Measurements from ENCODE around the gene ABHD5.

GRCh38 chr3:43765521-43765971, 74.8 kb downstream of the ABHD5 start:
- no peak for TF ChIP-seq CREB1 (IDR thresholded peaks at IDR 0.05; ENCODE audit: low read depth)
- TF ChIP-seq SRF (IDR thresholded peaks at IDR 0.05; ENCODE audit: low read depth in 2 of 2, low read length in 2 of 2), result no peak
- no peak for TF ChIP-seq TARDBP (IDR thresholded peaks at IDR 0.05; ENCODE audit: borderline replicate concordance)
- no peak for TF ChIP-seq ZNF274 (IDR thresholded peaks at IDR 0.05; ENCODE audit: insufficient read depth, insufficient read length)
- TF ChIP-seq, protein P1, sequence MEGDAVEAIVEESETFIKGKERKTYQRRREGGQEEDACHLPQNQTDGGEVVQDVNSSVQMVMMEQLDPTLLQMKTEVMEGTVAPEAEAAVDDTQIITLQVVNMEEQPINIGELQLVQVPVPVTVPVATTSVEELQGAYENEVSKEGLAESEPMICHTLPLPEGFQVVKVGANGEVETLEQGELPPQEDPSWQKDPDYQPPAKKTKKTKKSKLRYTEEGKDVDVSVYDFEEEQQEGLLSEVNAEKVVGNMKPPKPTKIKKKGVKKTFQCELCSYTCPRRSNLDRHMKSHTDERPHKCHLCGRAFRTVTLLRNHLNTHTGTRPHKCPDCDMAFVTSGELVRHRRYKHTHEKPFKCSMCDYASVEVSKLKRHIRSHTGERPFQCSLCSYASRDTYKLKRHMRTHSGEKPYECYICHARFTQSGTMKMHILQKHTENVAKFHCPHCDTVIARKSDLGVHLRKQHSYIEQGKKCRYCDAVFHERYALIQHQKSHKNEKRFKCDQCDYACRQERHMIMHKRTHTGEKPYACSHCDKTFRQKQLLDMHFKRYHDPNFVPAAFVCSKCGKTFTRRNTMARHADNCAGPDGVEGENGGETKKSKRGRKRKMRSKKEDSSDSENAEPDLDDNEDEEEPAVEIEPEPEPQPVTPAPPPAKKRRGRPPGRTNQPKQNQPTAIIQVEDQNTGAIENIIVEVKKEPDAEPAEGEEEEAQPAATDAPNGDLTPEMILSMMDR (IDR thresholded peaks at IDR 0.05 in 2 of 3, conservative IDR thresholded peaks at IDR 0.05 in 1 of 3; ENCODE audit: control insufficient read depth in 2 of 3, extremely low read depth in 1 of 3, insufficient read depth in 1 of 3, low read depth in 3 of 3, low read length in 3 of 3), result no peak
- no peak for TF ChIP-seq CEBPZ (IDR thresholded peaks at IDR 0.05; ENCODE audit: low read depth, low read length)
- TF ChIP-seq, protein P2, sequence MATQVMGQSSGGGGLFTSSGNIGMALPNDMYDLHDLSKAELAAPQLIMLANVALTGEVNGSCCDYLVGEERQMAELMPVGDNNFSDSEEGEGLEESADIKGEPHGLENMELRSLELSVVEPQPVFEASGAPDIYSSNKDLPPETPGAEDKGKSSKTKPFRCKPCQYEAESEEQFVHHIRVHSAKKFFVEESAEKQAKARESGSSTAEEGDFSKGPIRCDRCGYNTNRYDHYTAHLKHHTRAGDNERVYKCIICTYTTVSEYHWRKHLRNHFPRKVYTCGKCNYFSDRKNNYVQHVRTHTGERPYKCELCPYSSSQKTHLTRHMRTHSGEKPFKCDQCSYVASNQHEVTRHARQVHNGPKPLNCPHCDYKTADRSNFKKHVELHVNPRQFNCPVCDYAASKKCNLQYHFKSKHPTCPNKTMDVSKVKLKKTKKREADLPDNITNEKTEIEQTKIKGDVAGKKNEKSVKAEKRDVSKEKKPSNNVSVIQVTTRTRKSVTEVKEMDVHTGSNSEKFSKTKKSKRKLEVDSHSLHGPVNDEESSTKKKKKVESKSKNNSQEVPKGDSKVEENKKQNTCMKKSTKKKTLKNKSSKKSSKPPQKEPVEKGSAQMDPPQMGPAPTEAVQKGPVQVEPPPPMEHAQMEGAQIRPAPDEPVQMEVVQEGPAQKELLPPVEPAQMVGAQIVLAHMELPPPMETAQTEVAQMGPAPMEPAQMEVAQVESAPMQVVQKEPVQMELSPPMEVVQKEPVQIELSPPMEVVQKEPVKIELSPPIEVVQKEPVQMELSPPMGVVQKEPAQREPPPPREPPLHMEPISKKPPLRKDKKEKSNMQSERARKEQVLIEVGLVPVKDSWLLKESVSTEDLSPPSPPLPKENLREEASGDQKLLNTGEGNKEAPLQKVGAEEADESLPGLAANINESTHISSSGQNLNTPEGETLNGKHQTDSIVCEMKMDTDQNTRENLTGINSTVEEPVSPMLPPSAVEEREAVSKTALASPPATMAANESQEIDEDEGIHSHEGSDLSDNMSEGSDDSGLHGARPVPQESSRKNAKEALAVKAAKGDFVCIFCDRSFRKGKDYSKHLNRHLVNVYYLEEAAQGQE (IDR thresholded peaks at IDR 0.05; ENCODE audit: low read depth, low read length), result no peak
- TF ChIP-seq, protein P3, sequence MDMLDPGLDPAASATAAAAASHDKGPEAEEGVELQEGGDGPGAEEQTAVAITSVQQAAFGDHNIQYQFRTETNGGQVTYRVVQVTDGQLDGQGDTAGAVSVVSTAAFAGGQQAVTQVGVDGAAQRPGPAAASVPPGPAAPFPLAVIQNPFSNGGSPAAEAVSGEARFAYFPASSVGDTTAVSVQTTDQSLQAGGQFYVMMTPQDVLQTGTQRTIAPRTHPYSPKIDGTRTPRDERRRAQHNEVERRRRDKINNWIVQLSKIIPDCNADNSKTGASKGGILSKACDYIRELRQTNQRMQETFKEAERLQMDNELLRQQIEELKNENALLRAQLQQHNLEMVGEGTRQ (IDR thresholded peaks at IDR 0.05; ENCODE audit: borderline replicate concordance, low read depth, low read length), result no peak
- TF ChIP-seq ZZZ3 (IDR thresholded peaks at IDR 0.05; ENCODE audit: control insufficient read depth, insufficient read length, low read depth), result no peak
- TF ChIP-seq ETV6 (conservative IDR thresholded peaks at IDR 0.05 in 1 of 2, IDR thresholded peaks at IDR 0.05 in 1 of 2; ENCODE audit: borderline replicate concordance in 1 of 2, low read depth in 1 of 2), result no peak
- no peak for TF ChIP-seq E2F8 (IDR thresholded peaks at IDR 0.05; ENCODE audit: low read depth, partially characterized antibody)
- TF ChIP-seq PRDM15 (CRISPR knock-in tag; IDR thresholded peaks at IDR 0.05), result no peak
- TF ChIP-seq, protein P4, sequence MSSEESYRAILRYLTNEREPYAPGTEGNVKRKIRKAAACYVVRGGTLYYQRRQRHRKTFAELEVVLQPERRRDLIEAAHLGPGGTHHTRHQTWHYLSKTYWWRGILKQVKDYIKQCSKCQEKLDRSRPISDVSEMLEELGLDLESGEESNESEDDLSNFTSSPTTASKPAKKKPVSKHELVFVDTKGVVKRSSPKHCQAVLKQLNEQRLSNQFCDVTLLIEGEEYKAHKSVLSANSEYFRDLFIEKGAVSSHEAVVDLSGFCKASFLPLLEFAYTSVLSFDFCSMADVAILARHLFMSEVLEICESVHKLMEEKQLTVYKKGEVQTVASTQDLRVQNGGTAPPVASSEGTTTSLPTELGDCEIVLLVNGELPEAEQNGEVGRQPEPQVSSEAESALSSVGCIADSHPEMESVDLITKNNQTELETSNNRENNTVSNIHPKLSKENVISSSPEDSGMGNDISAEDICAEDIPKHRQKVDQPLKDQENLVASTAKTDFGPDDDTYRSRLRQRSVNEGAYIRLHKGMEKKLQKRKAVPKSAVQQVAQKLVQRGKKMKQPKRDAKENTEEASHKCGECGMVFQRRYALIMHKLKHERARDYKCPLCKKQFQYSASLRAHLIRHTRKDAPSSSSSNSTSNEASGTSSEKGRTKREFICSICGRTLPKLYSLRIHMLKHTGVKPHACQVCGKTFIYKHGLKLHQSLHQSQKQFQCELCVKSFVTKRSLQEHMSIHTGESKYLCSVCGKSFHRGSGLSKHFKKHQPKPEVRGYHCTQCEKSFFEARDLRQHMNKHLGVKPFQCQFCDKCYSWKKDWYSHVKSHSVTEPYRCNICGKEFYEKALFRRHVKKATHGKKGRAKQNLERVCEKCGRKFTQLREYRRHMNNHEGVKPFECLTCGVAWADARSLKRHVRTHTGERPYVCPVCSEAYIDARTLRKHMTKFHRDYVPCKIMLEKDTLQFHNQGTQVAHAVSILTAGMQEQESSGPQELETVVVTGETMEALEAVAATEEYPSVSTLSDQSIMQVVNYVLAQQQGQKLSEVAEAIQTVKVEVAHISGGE (CRISPR knock-in tag; IDR thresholded peaks at IDR 0.05), result no peak
- TF ChIP-seq MAX (IDR thresholded peaks at IDR 0.05; ENCODE audit: low read depth, low read length), result no peak

Data from GM12878 (cell line).